HG03060 (cell line): Measurements from ENCODE around the gene PPRC1.

ENCODE experiments used
- ATAC-seq: cut with Tn5 transposase; IDR thresholded peaks from one replicate; pipeline ENCODE4 v1.9.1; 2021; ENCODE audit warnings: low read depth, moderate number of reproducible peaks; ENCODE audit not compliant: unreplicated experiment

The PPRC1 gene

GRCh38 chr10:102141583-102142107, 8.8 kb downstream of the PPRC1 start:
- ATAC-seq = no peak

GRCh38 chr10:102146971-102147428, 14.2 kb downstream of the PPRC1 start:
- ATAC-seq = no peak

- no peak for ATAC-seq
Observed at GRCh38 chr10:102147561-102147960, 14.7 kb downstream of the PPRC1 start.

GRCh38 chr10:102148275-102148674, 15.4 kb downstream of the PPRC1 start:
- ATAC-seq = no peak

GRCh38 chr10:102150970-102151773, 18.3 kb downstream of the PPRC1 start:
- ATAC-seq = no peak

GRCh38 chr10:102151774-102152544, 19.1 kb downstream of the PPRC1 start, which contains the start of gene NOLC1:
TSS of gene NOLC1 (plus strand) at chr10:102152389. CDS start at chr10:102152411, 22 bp downstream.
- peak; percentile 88 for ATAC-seq

GRCh38 chr10:102152545-102152890, 19.7 kb downstream of the PPRC1 start:
- no peak for ATAC-seq

- no peak for ATAC-seq
Observed at GRCh38 chr10:102153093-102153620, 20.3 kb downstream of the PPRC1 start.

- ATAC-seq = no peak
Observed at GRCh38 chr10:102154466-102155116, 21.8 kb downstream of the PPRC1 start.

GRCh38 chr10:102157224-102157623, 24.4 kb downstream of the PPRC1 start:
- ATAC-seq = no peak

GRCh38 chr10:102159051-102159597, 26.3 kb downstream of the PPRC1 start:
- ATAC-seq = no peak

GRCh38 chr10:102159831-102160230, 27.0 kb downstream of the PPRC1 start:
- no peak for ATAC-seq

GRCh38 chr10:102163342-102163989, 30.6 kb downstream of the PPRC1 start:
- ATAC-seq = no peak

GRCh38 chr10:102167861-102168260, 35.0 kb downstream of the PPRC1 start:
- ATAC-seq = no peak

GRCh38 chr10:102170602-102171001, 37.8 kb downstream of the PPRC1 start:
- no peak for ATAC-seq

GRCh38 chr10:102172288-102172687, 39.4 kb downstream of the PPRC1 start:
- ATAC-seq = no peak

GRCh38 chr10:102175415-102175814, 42.6 kb downstream of the PPRC1 start:
- no peak for ATAC-seq

GRCh38 chr10:102184606-102185005, 51.8 kb downstream of the PPRC1 start:
- ATAC-seq = no peak

GRCh38 chr10:102185272-102185671, 52.4 kb downstream of the PPRC1 start:
- ATAC-seq = no peak
